Fibroblast of mammary gland (primary cell): Measurements from ENCODE around the gene CUTA.
"Not testable (repeated sequence)": the region's sequence is repeated elsewhere in the genome, so short reads cannot be mapped to it uniquely, and the experiment has no call there.

Source experiments
- DNase-seq: peaks from one replicate; pipeline ENCODE4 v3.0.0-alpha.2; 2010; ENCODE audit warnings: low read depth
- H3K4me3 ChIP-seq: 2 replicates; pipeline ENCODE4 v1.5.1; 2011; ENCODE audit warnings: low read depth, mild to moderate bottlenecking, low read length, moderate library complexity; ENCODE audit not compliant: control insufficient read depth
- TF ChIP-seq, protein P1 (sequence below): conservative IDR thresholded peaks from 2 replicates; pipeline ENCODE4 v1.5.1; 2011; ENCODE audit warnings: low read depth, low read length, inconsistent platforms; ENCODE audit not compliant: control insufficient read depth, insufficient read depth

CUTA gene

DNA sequence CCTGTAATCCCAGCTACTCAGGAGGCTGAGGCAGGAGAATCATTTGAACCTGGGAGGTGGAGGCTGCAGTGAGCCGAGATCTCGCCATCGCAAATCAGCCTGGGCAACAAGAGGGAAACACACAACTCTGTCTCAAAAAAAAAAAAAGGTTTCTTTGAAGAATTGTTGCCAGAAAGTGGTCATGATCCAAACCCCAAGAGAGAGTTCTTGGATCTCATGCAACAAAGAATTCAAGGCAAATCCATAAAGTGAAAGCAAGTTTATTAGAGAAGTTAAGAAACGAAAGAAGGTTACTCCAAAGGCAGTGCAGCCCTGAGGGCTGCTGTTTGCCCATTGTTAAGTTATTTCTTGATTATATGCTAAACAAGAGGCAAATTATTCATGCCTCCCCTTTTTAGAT lies 40.7 kb downstream of the CUTA start:
- H3K4me3 ChIP-seq = no peak overlapping the region
- TF ChIP-seq, protein P1, sequence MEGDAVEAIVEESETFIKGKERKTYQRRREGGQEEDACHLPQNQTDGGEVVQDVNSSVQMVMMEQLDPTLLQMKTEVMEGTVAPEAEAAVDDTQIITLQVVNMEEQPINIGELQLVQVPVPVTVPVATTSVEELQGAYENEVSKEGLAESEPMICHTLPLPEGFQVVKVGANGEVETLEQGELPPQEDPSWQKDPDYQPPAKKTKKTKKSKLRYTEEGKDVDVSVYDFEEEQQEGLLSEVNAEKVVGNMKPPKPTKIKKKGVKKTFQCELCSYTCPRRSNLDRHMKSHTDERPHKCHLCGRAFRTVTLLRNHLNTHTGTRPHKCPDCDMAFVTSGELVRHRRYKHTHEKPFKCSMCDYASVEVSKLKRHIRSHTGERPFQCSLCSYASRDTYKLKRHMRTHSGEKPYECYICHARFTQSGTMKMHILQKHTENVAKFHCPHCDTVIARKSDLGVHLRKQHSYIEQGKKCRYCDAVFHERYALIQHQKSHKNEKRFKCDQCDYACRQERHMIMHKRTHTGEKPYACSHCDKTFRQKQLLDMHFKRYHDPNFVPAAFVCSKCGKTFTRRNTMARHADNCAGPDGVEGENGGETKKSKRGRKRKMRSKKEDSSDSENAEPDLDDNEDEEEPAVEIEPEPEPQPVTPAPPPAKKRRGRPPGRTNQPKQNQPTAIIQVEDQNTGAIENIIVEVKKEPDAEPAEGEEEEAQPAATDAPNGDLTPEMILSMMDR = no peak
- peak; percentile 67 for DNase-seq

DNA sequence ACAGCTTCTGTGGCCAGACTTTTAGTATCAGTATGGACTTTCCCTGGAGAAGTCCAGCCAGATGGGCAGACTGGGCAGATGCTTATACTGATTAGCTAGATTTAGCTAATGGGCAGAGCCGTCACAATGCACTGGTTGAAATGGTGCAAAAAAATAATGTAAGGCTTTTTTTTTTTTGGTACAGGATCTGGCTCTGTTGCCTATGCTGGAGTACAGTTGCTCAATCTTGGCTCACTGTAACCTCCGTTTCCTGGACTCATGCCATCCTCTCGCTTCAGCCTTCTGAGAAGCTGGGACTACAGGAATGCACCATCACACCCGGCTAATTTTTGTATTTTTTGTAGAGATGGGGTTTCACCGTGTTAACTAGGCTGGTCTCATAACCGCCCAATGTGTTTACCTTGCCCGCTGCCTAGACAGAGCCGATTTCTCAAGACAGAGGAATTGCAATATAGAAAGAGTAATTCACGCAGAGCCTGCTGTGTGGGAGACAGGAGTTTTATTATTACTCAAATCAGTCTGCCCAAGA lies 42.7 kb downstream of the CUTA start:
- TF ChIP-seq, protein P1 = no peak
- peak; percentile 93 for DNase-seq
- H3K4me3 ChIP-seq = peak overlapping the region; percentile 3

DNA sequence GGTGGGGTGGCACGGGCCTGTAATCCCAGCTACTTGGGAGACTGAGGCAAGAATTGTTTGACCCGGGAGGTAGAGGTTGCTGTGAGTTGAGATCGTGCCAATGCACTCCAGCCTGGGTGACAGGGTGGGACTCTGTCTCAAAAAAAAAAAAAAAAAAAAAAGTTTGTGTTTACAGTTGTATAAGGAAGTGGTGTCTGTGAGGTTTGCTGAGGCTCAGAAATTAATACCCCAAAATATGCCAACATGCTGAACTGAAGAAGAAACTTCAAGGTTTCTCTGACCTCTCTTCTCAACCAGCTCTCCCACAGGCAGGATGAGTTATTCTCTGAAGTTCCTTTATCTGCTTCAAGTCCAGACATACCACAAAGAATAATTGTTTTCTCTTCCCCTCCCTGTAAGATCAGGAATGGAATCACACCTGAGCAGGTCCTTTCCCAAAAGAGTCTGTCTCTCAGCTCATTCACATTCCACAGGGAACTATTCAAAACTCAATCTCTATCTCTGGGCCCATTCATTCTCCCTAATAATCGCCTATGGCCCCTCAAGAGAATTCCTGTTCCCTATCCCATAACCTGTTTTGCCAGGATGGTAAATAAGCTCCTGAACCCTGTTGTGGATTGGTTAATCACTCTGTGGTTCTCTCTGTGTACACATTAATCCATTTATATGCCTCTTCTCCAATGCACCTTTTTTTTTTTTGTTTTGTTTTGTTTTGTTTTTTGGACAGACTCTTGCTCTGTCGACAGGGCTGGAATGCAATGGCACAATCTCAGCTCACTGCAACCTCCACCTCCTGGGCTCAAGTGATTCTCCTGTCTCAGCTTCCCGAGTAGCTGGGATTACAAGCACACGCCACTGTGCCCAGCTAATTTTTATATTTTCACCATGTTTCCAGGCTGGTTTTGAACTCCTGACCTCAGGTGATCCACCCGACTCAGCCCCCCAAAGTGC lies 43.7 kb downstream of the CUTA start:
- no peak overlapping the region for H3K4me3 ChIP-seq
- DNase-seq = no peak

DNA sequence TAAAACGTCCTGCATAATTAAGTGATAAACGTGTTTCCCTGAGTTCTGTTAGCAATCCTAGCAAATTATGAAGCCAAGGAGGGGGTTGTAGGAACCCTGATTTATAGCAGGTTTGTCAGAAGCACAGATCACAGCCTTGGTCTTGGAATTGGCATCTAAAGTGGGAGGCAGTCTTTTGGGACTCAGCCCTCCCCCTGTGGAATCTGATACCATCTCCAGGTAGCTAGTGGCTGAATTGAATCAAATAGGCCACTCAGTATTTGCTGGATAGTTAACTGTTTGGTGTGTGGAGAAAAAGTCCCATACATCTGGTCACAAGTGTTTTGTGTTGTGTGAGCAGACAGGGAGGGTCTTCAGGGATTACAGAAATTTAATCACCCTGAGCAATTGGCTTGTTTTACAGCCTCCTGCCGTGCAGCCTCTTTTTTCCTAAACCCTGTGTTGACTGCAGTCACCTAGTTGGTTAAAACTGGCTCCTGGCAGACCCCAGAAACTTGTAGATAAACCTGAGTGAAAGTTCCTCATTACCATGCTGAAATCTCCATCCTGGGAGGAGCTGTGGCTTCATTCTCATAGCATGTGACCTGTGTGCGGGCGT lies 45.3 kb downstream of the CUTA start:
- TF ChIP-seq, protein P1 = no peak
- no peak overlapping the region for H3K4me3 ChIP-seq
- DNase-seq = no peak

More for the DNA sequence above, 43.7 kb downstream of the CUTA start:
- TF ChIP-seq, protein P1 = no peak

DNA sequence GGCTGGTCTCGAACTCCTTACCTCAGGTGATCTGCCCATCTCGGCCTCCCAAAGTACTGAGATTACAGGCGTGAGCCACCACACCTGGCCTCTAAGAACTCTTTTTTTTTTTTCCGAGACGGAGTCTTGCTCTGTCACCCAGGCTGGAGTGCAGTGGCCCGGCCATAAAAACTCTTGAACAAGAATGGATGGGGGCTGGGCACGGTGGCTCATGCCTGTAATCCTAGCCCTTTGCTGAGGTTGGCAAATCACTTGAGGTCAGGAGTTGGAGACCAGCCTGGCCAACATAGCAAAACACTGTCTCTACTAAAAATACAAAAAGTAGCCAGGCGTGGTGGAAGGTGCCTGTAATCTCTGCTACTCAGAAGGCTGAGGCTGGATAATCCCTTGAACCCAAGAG lies 46.0 kb downstream of the CUTA start:
- H3K4me3 ChIP-seq, DNase-seq: not testable (repeated sequence)

DNA sequence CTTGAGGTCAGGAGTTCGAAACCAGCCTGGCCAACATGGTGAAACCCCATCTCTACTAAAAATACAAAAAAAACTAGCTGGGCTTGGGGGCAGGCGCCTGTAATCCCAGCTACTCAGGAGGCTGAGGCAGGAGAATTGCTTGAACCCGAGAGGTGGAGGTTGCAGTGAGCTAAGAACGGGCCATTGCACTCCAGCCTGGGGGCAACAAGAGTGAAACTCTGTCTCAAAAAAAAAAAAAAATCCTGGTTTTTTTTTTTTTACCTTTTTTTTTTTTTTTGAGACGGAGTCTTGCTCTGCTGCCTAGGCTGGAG lies 50.2 kb downstream of the CUTA start:
- H3K4me3 ChIP-seq, DNase-seq: not testable (repeated sequence)

DNA sequence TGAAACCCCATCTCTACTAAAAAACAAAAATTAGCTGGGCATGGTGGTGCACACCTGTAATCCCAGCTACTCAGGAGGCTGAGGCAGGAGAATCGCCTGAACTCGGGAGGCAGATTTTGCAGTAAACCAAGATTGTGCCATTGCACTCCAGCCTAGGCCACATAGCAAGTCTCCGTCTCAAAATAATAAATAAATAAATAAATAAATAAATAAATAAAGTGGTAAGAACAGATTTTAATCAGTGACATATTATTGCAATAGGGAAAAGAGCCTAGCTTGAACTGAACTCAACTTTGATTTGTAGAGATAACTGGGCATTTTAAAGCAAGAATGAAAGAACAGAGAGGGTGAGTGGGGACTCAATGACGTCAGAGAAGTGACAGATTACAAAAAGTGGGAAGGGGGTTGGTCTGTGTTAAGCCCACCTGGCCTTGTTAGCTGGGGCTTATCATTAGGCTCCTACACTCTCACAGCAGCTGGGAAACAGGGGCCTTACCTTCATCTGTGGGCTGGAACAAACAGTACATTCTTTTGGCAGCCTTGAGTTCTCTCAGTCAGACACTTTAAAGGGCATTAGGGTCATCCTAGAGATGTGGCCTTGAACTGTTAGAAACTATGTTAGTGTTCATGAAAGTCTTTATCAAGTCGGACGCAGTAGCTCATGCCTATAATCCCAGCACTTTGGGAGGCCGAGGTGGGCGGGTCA lies 50.7 kb downstream of the CUTA start:
- no peak for DNase-seq
- TF ChIP-seq, protein P1 = no peak
- no peak overlapping the region for H3K4me3 ChIP-seq
